ENCODE measurements around the gene GNPNAT1. TPM values are rescaled to one million over a fixed set of nuclear protein-coding genes. Genes with fewer than 3 reads are reported as not detected.
A peak's percentile ranks its signal among the peaks of the same experiment; 100 is the strongest.

Gene GNPNAT1
- total RNA-seq, 4 donors from 2014 or later: 10.6 to 33.0 (median 13.7) TPM

DNA sequence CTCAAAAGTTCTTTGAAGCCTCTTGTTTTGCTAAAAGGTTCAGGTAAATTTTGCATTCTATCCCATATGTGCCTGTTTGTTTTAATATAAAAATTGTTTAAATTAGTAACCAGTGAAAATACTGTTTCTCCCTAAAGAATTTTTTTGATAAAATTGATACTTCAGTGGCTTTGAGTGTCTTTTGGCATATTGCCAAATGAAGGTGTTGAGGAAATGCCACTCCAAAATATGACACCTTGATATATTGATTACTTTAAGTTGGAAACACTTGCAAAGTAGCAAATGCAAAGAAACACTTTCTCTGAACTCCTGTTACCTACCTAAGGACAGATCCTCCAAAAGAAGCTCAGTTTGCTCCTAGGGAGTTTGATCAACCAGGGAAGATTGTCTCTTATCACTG is 53.0 kb downstream of the GNPNAT1 start:
- H3K27ac ChIP-seq: no peak overlapping the region
- no peaks in the 10 kb centered on the region for H3K4me1 ChIP-seq
- H3K27me3 ChIP-seq: no peaks in the 10 kb centered on the region
- no peak overlapping the region for H3K4me3 ChIP-seq
- no peak for TF ChIP-seq POLR2A (IDR thresholded peaks at IDR 0.05)
- TF ChIP-seq, protein P1, sequence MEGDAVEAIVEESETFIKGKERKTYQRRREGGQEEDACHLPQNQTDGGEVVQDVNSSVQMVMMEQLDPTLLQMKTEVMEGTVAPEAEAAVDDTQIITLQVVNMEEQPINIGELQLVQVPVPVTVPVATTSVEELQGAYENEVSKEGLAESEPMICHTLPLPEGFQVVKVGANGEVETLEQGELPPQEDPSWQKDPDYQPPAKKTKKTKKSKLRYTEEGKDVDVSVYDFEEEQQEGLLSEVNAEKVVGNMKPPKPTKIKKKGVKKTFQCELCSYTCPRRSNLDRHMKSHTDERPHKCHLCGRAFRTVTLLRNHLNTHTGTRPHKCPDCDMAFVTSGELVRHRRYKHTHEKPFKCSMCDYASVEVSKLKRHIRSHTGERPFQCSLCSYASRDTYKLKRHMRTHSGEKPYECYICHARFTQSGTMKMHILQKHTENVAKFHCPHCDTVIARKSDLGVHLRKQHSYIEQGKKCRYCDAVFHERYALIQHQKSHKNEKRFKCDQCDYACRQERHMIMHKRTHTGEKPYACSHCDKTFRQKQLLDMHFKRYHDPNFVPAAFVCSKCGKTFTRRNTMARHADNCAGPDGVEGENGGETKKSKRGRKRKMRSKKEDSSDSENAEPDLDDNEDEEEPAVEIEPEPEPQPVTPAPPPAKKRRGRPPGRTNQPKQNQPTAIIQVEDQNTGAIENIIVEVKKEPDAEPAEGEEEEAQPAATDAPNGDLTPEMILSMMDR (IDR thresholded peaks at IDR 0.05): no peak
- H3K9me3 ChIP-seq: no peaks in the 10 kb centered on the region
- no peaks in the 10 kb centered on the region for H3K36me3 ChIP-seq
- DNase-seq: no peak

DNA sequence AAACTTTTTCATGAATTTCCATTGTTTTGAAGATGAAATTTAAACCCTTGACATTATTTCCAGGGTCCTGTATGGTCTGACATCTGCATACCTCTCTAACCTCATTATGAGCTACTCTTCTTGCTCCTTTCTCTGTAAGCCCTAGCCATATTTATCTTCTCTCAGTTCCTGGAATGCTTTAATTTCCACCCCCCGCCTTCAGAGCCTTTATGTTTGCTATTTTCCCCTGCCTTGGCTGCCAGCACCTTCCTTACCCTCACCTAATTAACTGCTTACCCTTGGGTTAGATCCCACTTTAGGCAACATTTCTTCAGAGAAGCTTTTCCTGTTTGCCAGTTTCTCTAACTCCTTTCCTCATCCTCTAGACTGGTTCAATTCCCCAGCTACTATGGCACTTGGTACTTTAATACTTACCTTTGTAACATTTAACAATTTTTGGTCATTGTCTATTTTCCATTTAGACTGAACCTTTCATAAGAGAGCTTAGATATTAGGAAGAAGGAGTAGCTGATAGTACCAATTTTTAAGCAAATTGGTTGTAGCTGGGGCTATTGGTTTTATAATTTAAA is 55.4 kb downstream of the GNPNAT1 start:
- no peak overlapping the region for H3K27ac ChIP-seq
- no peaks in the 10 kb centered on the region for H3K36me3 ChIP-seq
- no peaks in the 10 kb centered on the region for H3K27me3 ChIP-seq
- DNase-seq: no peak
- H3K4me1 ChIP-seq: peaks cover 0 to 4% (median 0%) of the 10 kb centered on the region in 4 donors
- H3K4me3 ChIP-seq: no peak overlapping the region
- no peak for TF ChIP-seq POLR2A (IDR thresholded peaks at IDR 0.05)
- TF ChIP-seq, protein P1 (IDR thresholded peaks at IDR 0.05): no peak
- no peaks in the 10 kb centered on the region for H3K9me3 ChIP-seq

DNA sequence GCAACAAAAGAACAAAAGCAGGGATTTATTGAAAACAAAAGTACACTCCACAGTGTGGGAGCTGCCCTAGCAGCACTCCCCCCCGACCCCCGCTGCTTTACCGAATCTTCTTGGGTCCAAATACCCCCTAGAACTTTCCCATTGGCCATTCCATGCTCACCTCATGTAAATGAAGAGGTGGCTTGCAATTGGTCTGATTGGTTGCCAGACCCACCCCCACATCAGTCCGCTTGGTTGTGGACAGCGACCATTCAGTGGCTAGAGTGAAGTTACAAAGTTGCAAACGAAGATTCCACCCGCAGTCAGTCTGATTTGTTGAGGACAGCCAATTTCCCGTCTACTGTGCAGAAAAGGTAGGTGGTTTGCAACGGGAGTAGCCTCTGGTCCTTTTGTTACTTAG is 57.6 kb downstream of the GNPNAT1 start:
- no peak for TF ChIP-seq POLR2A (IDR thresholded peaks at IDR 0.05)
- TF ChIP-seq, protein P1 (IDR thresholded peaks at IDR 0.05): no peak
- peaks cover 0 to 4% (median 0%) of the 10 kb centered on the region in 4 donors for H3K4me1 ChIP-seq
- H3K27me3 ChIP-seq: peaks cover 0 to 3% of the 10 kb centered on the region in 2 donors
- H3K36me3 ChIP-seq: no peaks in the 10 kb centered on the region
- no peak overlapping the region for H3K27ac ChIP-seq
- H3K4me3 ChIP-seq: no peak overlapping the region
- H3K9me3 ChIP-seq: no peaks in the 10 kb centered on the region
- DNase-seq: no peak

DNA sequence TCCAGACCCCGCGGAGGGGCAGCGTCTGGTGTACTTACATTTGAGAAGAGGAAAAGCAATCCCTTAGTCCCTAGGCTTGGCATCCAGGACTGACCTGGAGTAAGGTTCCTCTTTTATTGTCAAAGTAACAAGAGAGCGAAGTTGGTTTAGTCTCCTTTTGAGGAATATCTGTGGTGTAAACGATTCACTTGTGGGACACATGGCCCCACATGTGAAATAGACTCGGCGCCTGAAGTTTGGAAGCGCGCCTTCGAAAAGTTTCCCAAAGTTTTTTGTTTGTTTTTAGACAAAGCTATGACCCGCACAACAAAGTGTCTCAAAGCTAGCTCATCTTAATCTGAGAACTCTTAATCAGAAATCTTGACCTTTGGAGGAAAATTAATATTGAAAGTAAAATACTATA is 60.7 kb downstream of the GNPNAT1 start:
- Histone ChIP-seq H3K4me1 (peaks cover 0 to 4% (median 0%) of the 10 kb centered on the region in 4 donors), H3K4me3 (peak overlapping the region; percentile 82 to 89 (median 87)), H3K27me3 (peaks cover 0 to 3% of the 10 kb centered on the region in 2 donors), H3K9me3 (no peaks in the 10 kb centered on the region), H3K27ac (peak overlapping the region; percentile 83 to 88 (median 87)), H3K36me3 (peaks cover 0 to 30% (median 0%) of the 10 kb centered on the region in 3 donors)
- no peak for DNase-seq
- TF ChIP-seq, protein P1 (IDR thresholded peaks at IDR 0.05): no peak
- TF ChIP-seq POLR2A (IDR thresholded peaks at IDR 0.05): no peak

GRCh38 chr14:52729925-52730708 is 61.3 kb downstream of the GNPNAT1 start, which contains the start of gene STYX:
Gene STYX, plus strand, starts transcription at chr14:52730166. Its CDS starts 309 bp downstream, at chr14:52730475.
- DNase-seq: peak; percentile 99 to 100 (median 100)
- peaks cover 0 to 36% (median 0%) of the 10 kb centered on the region in 3 donors for H3K36me3 ChIP-seq
- H3K4me3 ChIP-seq: peak within 1 kb of the TSS; percentile 82 to 89 (median 87)
- TF ChIP-seq, protein P1 (IDR thresholded peaks at IDR 0.05): peak; percentile 27 to 47 (median 41)
- peak; percentile 65 to 87 for TF ChIP-seq POLR2A (IDR thresholded peaks at IDR 0.05)
- peak within 1 kb of the TSS; percentile 83 to 88 (median 87) for H3K27ac ChIP-seq
- H3K27me3 ChIP-seq: peaks cover 0 to 3% of the 10 kb centered on the region in 2 donors
- peaks cover 0 to 4% (median 0%) of the 10 kb centered on the region in 4 donors for H3K4me1 ChIP-seq
- no peaks in the 10 kb centered on the region for H3K9me3 ChIP-seq
